ENCODE data around the gene SIPA1L3. TPM values are rescaled to one million over a fixed set of nuclear protein-coding genes. Genes with fewer than 3 reads are reported as not detected.

Gene SIPA1L3
- total and polyA plus RNA-seq, 2 of the 13 experiments (the other 11 are each of a cell fraction or from before 2014, with no cell fraction given) = 5.5 to 7.7 TPM

- H3K27me3 ChIP-seq (ENCODE audit: control insufficient read depth in 1 of 2, insufficient read depth in 2 of 2, low read length in 2 of 2) = peaks cover 7 to 22% of the 10 kb centered on the region in 2 experiments; a peak in 4 of 5 replicates
- BruUV-seq (replicated peaks) = no TSS peak
- ChIA-PET CTCF (ENCODE audit: low intra/inter-chr PET ratio, low total read pairs) (no interaction called here), POLR2A (interaction anchor here (0.6 kb wide), 1 partner anchor 173 kb away, joined by 3 read pairs; the partner anchor contains the start of gene FAM98C)
- peak; percentile 85 for ATAC-seq
- FAIRE-seq = no peak
- in situ Hi-C loops (cut with HindIII; ENCODE audit: extremely low pct_ligation_motif_present, low pct_unique_long_range_greater_than_20kb) (no loop called here), intact Hi-C loops (cut with micrococcal nuclease; ENCODE audit: unreplicated experiment) (no loop called here)
- no peak overlapping the region for H3K9ac ChIP-seq (ENCODE audit: insufficient read depth, low read depth, low read length)
- no peak overlapping the region for H2AFZ ChIP-seq (ENCODE audit: low read length)
- peak; percentile 68 for DNase-seq (ENCODE audit: low spot score)
- H3K9me3 ChIP-seq (ENCODE audit: low read length) = no peaks in the 10 kb centered on the region
- no peaks in the 10 kb centered on the region for H3K79me2 ChIP-seq (ENCODE audit: insufficient read depth, low read length)
- WGBS (ENCODE audit: low lambda C conversion rate) = 3% methylated on average over 8 of the region's 54 CpGs
- peak overlapping the region in 2 of 3 experiments; percentile 40 to 55; a peak in 3 of 6 replicates for H3K4me3 ChIP-seq (replicated peaks in 1 of 3; ENCODE audit: insufficient read depth in 1 of 3, low read depth in 2 of 3, low read length in 3 of 3)
- peaks cover 7% of the 10 kb centered on the region for H3K4me1 ChIP-seq (ENCODE audit: insufficient read depth, low read length)
- no peak overlapping the region for H3K27ac ChIP-seq (ENCODE audit: extremely low read length, insufficient read depth, low read length)
- no peaks in the 10 kb centered on the region for H3K36me3 ChIP-seq (replicated peaks in 1 of 2; ENCODE audit: control insufficient read depth in 1 of 2, insufficient read depth in 2 of 2, low read length in 2 of 2)
- H4K20me1 ChIP-seq (ENCODE audit: insufficient read depth, low read length) = no peaks in the 10 kb centered on the region
- peak overlapping the region; percentile 53; the same call in 1 of the 2 replicates for H3K4me2 ChIP-seq (ENCODE audit: low read depth, low read length)
- TF ChIP-seq RAD21 (CRISPR knock-in tag; IDR thresholded peaks at IDR 0.05) (no peak), RCOR2 (CRISPR knock-in tag; IDR thresholded peaks at IDR 0.05) (0 out of 2 replicates have a peak, but pooled peaks have one; percentile 44), GABPB1 (CRISPR knock-in tag; IDR thresholded peaks at IDR 0.05) (peak; percentile 62; the same call in 1 of the 2 replicates), HDAC2 (CRISPR knock-in tag; IDR thresholded peaks at IDR 0.05) (peak; percentile 74; the same call in 1 of the 2 replicates), NFYC (CRISPR knock-in tag; IDR thresholded peaks at IDR 0.05) (peak; percentile 91), ZNF570 (CRISPR knock-in tag; IDR thresholded peaks at IDR 0.05; ENCODE audit: borderline replicate concordance) (no peak), TFDP2 (CRISPR knock-in tag; IDR thresholded peaks at IDR 0.05) (0 out of 2 replicates have a peak, but pooled peaks have one; percentile 18), ZNF574 (CRISPR knock-in tag; IDR thresholded peaks at IDR 0.05) (peak; percentile 36; the same call in 1 of the 2 replicates), ZBED4 (CRISPR knock-in tag; IDR thresholded peaks at IDR 0.05; ENCODE audit: borderline replicate concordance) (no peak), HDAC1 (CRISPR knock-in tag; IDR thresholded peaks at IDR 0.05) (peak; percentile 73), SAP130 (CRISPR knock-in tag; IDR thresholded peaks at IDR 0.05; ENCODE audit: low read depth) (peak; percentile 45), SP5 (CRISPR knock-in tag; IDR thresholded peaks at IDR 0.05; ENCODE audit: borderline replicate concordance, low read depth) (0 out of 2 replicates have a peak, but pooled peaks have one; percentile 29), CTCF (CRISPR knock-in tag; IDR thresholded peaks at IDR 0.05) (peak; percentile 23; the same call in 1 of the 2 replicates), KDM1A (CRISPR knock-in tag; IDR thresholded peaks at IDR 0.05) (peak; percentile 98)
Observed at GRCh38 chr19:38229585-38230073, 322.6 kb downstream of the SIPA1L3 start.
